H9 (cell line): ENCODE measurements around the gene SLC7A1. TPM values are rescaled to one million over a fixed set of nuclear protein-coding genes. Genes with fewer than 3 reads are reported as not detected.

Source experiments
- DNase-seq: peaks from one replicate; pipeline ENCODE4 v3.0.0-alpha.2; 2017
- H2AFZ ChIP-seq: one replicate; pipeline ENCODE4 v1.6.1; 2013; ENCODE audit warnings: mild to moderate bottlenecking, low read length, control low read depth, moderate library complexity
- H2AK5ac ChIP-seq: 2 replicates; pipeline ENCODE4 v1.6.1; 2013; ENCODE audit warnings: low read length, control low read depth, mixed read lengths; ENCODE audit not compliant: insufficient read length
- H2BK120ac ChIP-seq: one replicate; pipeline ENCODE4 v1.6.1; 2013; ENCODE audit warnings: low read depth, mild to moderate bottlenecking, low read length, control low read depth, inconsistent platforms; ENCODE audit not compliant: poor library complexity, severe bottlenecking
- H2BK12ac ChIP-seq: 2 replicates; pipeline ENCODE4 v1.6.1; 2013; ENCODE audit warnings: low read length, control low read depth, mixed read lengths, low read depth; ENCODE audit not compliant: insufficient read length
- H2BK15ac ChIP-seq: 2 replicates; pipeline ENCODE4 v1.6.1; 2013; ENCODE audit warnings: low read depth, low read length, control low read depth
- H2BK20ac ChIP-seq: one replicate; pipeline ENCODE4 v1.6.1; 2013; ENCODE audit warnings: low read depth, mild to moderate bottlenecking, low read length, control low read depth, inconsistent platforms; ENCODE audit not compliant: poor library complexity, severe bottlenecking
- H2BK5ac ChIP-seq: 2 replicates; pipeline ENCODE4 v1.6.1; 2013; ENCODE audit warnings: low read length, control low read depth, mixed read lengths; ENCODE audit not compliant: insufficient read length
- H3K14ac ChIP-seq: 2 replicates; pipeline ENCODE4 v1.6.1; 2013; ENCODE audit warnings: low read length, control low read depth; ENCODE audit not compliant: insufficient read depth
- H3K18ac ChIP-seq: 2 replicates; pipeline ENCODE4 v1.6.1; 2013; ENCODE audit warnings: low read depth, mild to moderate bottlenecking, mixed read lengths, low read length, control low read depth; ENCODE audit not compliant: insufficient read length
- H3K23ac ChIP-seq: 2 replicates; pipeline ENCODE4 v1.6.1; 2013; ENCODE audit warnings: low read length, control low read depth, mixed read lengths, low read depth; ENCODE audit not compliant: insufficient read length
- H3K23me2 ChIP-seq: 2 replicates; pipeline ENCODE4 v1.6.1; 2013; ENCODE audit warnings: low read depth, mild to moderate bottlenecking, mixed read lengths, low read length, control low read depth; ENCODE audit not compliant: insufficient read length, poor library complexity, severe bottlenecking
- H3K27ac ChIP-seq: 2 replicates; pipeline ENCODE4 v1.5.1; 2013; ENCODE audit warnings: low read length, control low read depth, mixed read lengths, low read depth; ENCODE audit not compliant: insufficient read length
- H3K27me3 ChIP-seq: 2 replicates; pipeline ENCODE4 v1.6.1; 2013; ENCODE audit warnings: low read length, control low read depth, inconsistent platforms; ENCODE audit not compliant: insufficient read depth
- H3K4ac ChIP-seq: 2 replicates; pipeline ENCODE4 v1.6.1; 2013; ENCODE audit warnings: low read depth, mild to moderate bottlenecking, control low read depth, inconsistent platforms, low read length, moderate library complexity
- H3K4me1 ChIP-seq: 2 replicates; pipeline ENCODE4 v1.6.1; 2013; ENCODE audit warnings: low read length, control low read depth, inconsistent platforms; ENCODE audit not compliant: insufficient read depth
- H3K4me2 ChIP-seq: 2 replicates; pipeline ENCODE4 v1.6.1; 2013; ENCODE audit warnings: low read length, control low read depth, mixed read lengths; ENCODE audit not compliant: insufficient read length, insufficient read depth
- H3K56ac ChIP-seq: 2 replicates; pipeline ENCODE4 v1.6.1; 2013; ENCODE audit warnings: low read depth, mild to moderate bottlenecking, mixed read lengths, low read length, control low read depth; ENCODE audit not compliant: insufficient read length
- H3K79me1 ChIP-seq: 2 replicates; pipeline ENCODE4 v1.6.1; 2013; ENCODE audit warnings: low read depth, mild to moderate bottlenecking, moderate library complexity, low read length, control low read depth, inconsistent platforms; ENCODE audit not compliant: insufficient read depth, poor library complexity, severe bottlenecking
- H3K79me2 ChIP-seq: 2 replicates; pipeline ENCODE4 v1.6.1; 2013; ENCODE audit warnings: low read length, control low read depth, inconsistent platforms; ENCODE audit not compliant: insufficient read depth
- H3K9ac ChIP-seq: 2 replicates; pipeline ENCODE4 v1.6.1; 2013; ENCODE audit warnings: low read length, control low read depth, mixed read lengths; ENCODE audit not compliant: insufficient read length; ENCODE audit errors: extremely low read depth
- H3K9me3 ChIP-seq: one replicate; pipeline ENCODE4 v1.6.1; 2013; ENCODE audit warnings: low read depth, low read length, inconsistent platforms; ENCODE audit not compliant: control insufficient read depth
- H3T11ph ChIP-seq: one replicate; pipeline ENCODE4 v1.6.1; 2013; ENCODE audit warnings: mild to moderate bottlenecking, low read length, control low read depth, inconsistent platforms
- H4K20me1 ChIP-seq: one replicate; pipeline ENCODE4 v1.6.1; 2013; ENCODE audit not compliant: control insufficient read depth, insufficient read length, insufficient read depth
- H4K5ac ChIP-seq: 2 replicates; pipeline ENCODE4 v1.6.1; 2013; ENCODE audit warnings: low read depth, mild to moderate bottlenecking, mixed read lengths, low read length, control low read depth; ENCODE audit not compliant: insufficient read length
- H4K8ac ChIP-seq: replicated peaks from 2 replicates; pipeline ENCODE4 v1.6.1; 2013; ENCODE audit warnings: low read length, control low read depth, mixed read lengths, low read depth; ENCODE audit not compliant: insufficient read length
- H4K91ac ChIP-seq: 2 replicates; pipeline ENCODE4 v1.6.1; 2013; ENCODE audit warnings: low read depth, mild to moderate bottlenecking, moderate library complexity, mixed read lengths, low read length, control low read depth; ENCODE audit not compliant: insufficient read length
- H3K27ac Mint-ChIP-seq, 3 experiments: 2 replicates in 2 of 3; 3 replicates in 1 of 3; pipeline ENCODE4 v1.8.0; 2020 to 2021; ENCODE audit warnings: mixed read lengths in 3 of 3, mild to moderate bottlenecking in 1 of 3, moderate library complexity in 1 of 3
- H3K27me3 Mint-ChIP-seq: 2 replicates; pipeline ENCODE4 v1.8.0; 2021; ENCODE audit warnings: low read depth, mild to moderate bottlenecking, moderate library complexity, mixed read lengths
- H3K36me3 Mint-ChIP-seq, 3 experiments: 2 replicates in 2 of 3; 3 replicates in 1 of 3; pipeline ENCODE4 v1.8.0; 2020 to 2021; ENCODE audit warnings: low read depth in 3 of 3, mixed read lengths in 3 of 3; ENCODE audit not compliant: insufficient read depth in 1 of 3
- H3K4me1 Mint-ChIP-seq, 2 experiments: 2 replicates each; pipeline ENCODE4 v1.8.0; 2020; ENCODE audit warnings: mixed read lengths in 2 of 2
- H3K4me3 Mint-ChIP-seq, 2 experiments: 2 replicates in 1 of 2; 3 replicates in 1 of 2; pipeline ENCODE4 v1.8.0; 2020 to 2021; ENCODE audit warnings: mild to moderate bottlenecking in 2 of 2, mixed read lengths in 2 of 2, moderate library complexity in 1 of 2
- H3K9me3 Mint-ChIP-seq, 2 experiments: 2 replicates in 1 of 2; 3 replicates in 1 of 2; pipeline ENCODE4 v1.8.0; 2020; ENCODE audit warnings: mild to moderate bottlenecking in 2 of 2, mixed read lengths in 2 of 2, moderate library complexity in 1 of 2
- WGBS: extraction: QIAGEN DNeasy Blood & Tissue Kit; methylation state at CpG from one replicate; pipeline ENCODE4 v1.1.7; 2013; ENCODE audit warnings: missing lambda C conversion rate, low lambda C conversion rate, mixed read lengths; ENCODE audit not compliant: insufficient read length; ENCODE audit errors: extremely low coverage; 5-methylcytosine and 5-hydroxymethylcytosine counted together
- total RNA-seq: library from RNA; stranded (reverse); gene quantifications from 2 replicates; pipeline ENCODE4 v1.2.1, GENCODE V29; 2021
- TF ChIP-seq, protein P1 (sequence below): fragments of 200-600 bp; sonication (generic); conservative IDR thresholded peaks from 3 replicates; pipeline ENCODE4 v1.8.0; 2021; ENCODE audit warnings: antibody characterized with exemption, mild to moderate bottlenecking

Gene SLC7A1
- total RNA-seq, 1 experiment from 2014 or later = 109 TPM

DNA sequence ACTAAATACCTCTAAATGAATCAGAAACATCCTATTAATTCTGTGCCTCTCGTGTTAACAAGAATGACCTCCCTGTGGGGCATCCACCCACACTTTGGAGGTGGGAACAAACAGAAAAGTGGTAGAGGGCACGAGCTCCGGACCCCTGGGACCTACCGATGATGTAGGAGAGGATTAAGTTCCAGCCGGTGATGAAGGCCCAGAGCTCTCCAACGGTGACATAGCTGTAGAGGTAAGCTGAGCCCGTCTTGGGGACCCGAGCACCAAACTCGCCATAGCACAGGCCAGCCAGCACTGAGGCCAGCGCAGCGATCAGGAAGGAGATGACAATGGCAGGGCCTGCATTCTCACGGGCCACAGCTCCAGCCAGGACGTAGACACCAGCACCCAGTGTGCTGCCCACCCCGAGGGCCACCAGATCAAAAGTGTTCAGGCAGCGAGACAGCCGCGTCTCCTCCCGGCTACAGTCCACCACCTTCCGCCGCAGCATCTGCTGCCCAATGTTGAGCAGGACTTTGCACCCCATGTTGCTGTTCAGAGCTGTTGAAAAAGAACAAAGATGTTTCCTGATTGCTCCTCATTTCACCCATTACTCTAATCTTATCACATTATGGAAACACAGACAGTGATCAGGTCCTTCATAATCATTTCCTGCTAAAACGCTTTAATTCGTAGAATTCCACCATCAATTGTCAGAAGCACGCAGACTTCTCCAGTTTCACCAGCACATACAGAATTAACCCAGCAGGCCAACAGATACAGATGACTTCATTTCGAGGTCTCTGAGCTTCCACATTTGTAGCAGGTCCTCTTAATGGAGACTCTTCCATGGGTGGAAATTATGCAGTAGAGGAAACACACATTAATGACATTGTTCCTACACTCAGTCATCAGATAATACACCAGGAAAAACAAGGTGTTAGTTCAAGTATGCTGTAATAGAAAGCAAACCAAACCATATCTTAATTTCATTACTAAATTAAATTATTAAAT lies 59.5 kb downstream of the SLC7A1 start:
- Histone ChIP-seq H3K23ac (no peak overlapping the region), H3K79me2 (peaks cover 2% of the 10 kb centered on the region; the same call in 1 of the 2 replicates), H3K56ac (no peak overlapping the region), H3K14ac (no peak overlapping the region), H3K27me3 (no peaks in the 10 kb centered on the region), H2BK20ac (no peak overlapping the region), H3K27ac (no peak overlapping the region), H3K4ac (no peak overlapping the region), H3K4me1 (peaks cover 6% of the 10 kb centered on the region), H2BK5ac (no peak overlapping the region), H3K4me2 (no peak overlapping the region), H4K20me1 (no peaks in the 10 kb centered on the region), H3K23me2 (no peaks in the 10 kb centered on the region), H4K5ac (no peak overlapping the region), H2BK120ac (no peak overlapping the region), H2AK5ac (no peak overlapping the region), H2BK12ac (no peak overlapping the region), H4K8ac (no peak overlapping the region), H3T11ph (no peak overlapping the region), H3K9ac (no peak overlapping the region), H3K79me1 (peaks cover 3% of the 10 kb centered on the region), H3K9me3 (no peaks in the 10 kb centered on the region), H2BK15ac (no peak overlapping the region), H3K18ac (no peak overlapping the region), H2AFZ (no peak overlapping the region), H4K91ac (no peak overlapping the region)
- TF ChIP-seq, protein P1, sequence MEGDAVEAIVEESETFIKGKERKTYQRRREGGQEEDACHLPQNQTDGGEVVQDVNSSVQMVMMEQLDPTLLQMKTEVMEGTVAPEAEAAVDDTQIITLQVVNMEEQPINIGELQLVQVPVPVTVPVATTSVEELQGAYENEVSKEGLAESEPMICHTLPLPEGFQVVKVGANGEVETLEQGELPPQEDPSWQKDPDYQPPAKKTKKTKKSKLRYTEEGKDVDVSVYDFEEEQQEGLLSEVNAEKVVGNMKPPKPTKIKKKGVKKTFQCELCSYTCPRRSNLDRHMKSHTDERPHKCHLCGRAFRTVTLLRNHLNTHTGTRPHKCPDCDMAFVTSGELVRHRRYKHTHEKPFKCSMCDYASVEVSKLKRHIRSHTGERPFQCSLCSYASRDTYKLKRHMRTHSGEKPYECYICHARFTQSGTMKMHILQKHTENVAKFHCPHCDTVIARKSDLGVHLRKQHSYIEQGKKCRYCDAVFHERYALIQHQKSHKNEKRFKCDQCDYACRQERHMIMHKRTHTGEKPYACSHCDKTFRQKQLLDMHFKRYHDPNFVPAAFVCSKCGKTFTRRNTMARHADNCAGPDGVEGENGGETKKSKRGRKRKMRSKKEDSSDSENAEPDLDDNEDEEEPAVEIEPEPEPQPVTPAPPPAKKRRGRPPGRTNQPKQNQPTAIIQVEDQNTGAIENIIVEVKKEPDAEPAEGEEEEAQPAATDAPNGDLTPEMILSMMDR = no peak
- Mint-ChIP-seq H3K4me1 (peaks cover 22% of the 10 kb centered on the region in 2 experiments), H3K9me3 (no peaks in the 10 kb centered on the region), H3K27ac (peak overlapping the region in 2 of 3 experiments; percentile 2 to 24; a peak in 5 of 7 replicates), H3K4me3 (no peak overlapping the region), H3K36me3 (peaks cover 21 to 54% (median 35%) of the 10 kb centered on the region in 3 experiments), H3K27me3 (no peaks in the 10 kb centered on the region)
- WGBS = no CpG with 5 or more reads among the region's 24 CpGs
- DNase-seq = no peak
